Epithelial cell of proximal tubule (primary cell): ENCODE results near the gene ABITRAM. TPM values are rescaled to one million over a fixed set of nuclear protein-coding genes. Genes with fewer than 3 reads are reported as not detected.

Experiments
- DNase-seq: peaks from one replicate; pipeline ENCODE4 v3.0.0-alpha.2; 2011; ENCODE audit warnings: low read depth
- H3K4me3 ChIP-seq: 2 replicates; pipeline ENCODE4 v1.5.1; 2011; ENCODE audit warnings: low read depth, mild to moderate bottlenecking, low read length
- total RNA-seq: library from RNA; depleted of rRNA; stranded (reverse); fragments of >200 nt; gene quantifications from 2 replicates; pipeline ENCODE4 v1.2.3, GENCODE V29; 2015
- TF ChIP-seq, protein P1 (sequence below): conservative IDR thresholded peaks from 2 replicates; pipeline ENCODE4 v1.5.1; 2012; ENCODE audit warnings: low read depth, mild to moderate bottlenecking, low read length

ABITRAM gene
- total RNA-seq, 1 donor from 2014 or later, result 2.7 TPM

DNA sequence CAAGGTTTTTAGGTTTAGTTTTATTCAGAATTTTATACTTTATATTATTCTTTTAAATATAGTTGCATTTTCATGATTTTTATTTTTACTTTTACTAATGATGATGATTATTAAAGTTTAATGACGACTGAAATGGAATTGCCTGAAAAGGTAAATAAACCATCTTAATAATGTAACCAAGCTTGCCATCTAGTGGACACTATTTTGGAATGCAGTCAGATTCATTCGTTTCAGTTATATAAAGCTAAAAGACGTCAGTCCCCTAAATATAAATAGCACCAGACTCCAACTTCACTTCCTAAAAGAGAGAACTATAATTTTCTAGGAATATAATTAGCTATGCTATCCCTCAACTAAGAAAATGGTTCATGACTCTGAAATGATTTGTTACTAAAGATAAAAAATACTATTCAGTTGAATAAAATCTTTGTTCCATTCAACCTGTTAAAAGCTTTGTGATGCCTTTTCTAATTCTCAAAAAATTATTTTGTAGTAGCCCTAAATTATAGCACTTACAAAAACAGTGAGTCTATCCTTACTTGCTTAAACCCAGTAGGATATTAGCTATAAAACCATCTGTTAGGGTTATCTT, 19.9 kb downstream of the ABITRAM start:
- DNase-seq, result no peak
- no peak overlapping the region for H3K4me3 ChIP-seq
- TF ChIP-seq, protein P1, sequence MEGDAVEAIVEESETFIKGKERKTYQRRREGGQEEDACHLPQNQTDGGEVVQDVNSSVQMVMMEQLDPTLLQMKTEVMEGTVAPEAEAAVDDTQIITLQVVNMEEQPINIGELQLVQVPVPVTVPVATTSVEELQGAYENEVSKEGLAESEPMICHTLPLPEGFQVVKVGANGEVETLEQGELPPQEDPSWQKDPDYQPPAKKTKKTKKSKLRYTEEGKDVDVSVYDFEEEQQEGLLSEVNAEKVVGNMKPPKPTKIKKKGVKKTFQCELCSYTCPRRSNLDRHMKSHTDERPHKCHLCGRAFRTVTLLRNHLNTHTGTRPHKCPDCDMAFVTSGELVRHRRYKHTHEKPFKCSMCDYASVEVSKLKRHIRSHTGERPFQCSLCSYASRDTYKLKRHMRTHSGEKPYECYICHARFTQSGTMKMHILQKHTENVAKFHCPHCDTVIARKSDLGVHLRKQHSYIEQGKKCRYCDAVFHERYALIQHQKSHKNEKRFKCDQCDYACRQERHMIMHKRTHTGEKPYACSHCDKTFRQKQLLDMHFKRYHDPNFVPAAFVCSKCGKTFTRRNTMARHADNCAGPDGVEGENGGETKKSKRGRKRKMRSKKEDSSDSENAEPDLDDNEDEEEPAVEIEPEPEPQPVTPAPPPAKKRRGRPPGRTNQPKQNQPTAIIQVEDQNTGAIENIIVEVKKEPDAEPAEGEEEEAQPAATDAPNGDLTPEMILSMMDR, result peak; percentile 66

DNA sequence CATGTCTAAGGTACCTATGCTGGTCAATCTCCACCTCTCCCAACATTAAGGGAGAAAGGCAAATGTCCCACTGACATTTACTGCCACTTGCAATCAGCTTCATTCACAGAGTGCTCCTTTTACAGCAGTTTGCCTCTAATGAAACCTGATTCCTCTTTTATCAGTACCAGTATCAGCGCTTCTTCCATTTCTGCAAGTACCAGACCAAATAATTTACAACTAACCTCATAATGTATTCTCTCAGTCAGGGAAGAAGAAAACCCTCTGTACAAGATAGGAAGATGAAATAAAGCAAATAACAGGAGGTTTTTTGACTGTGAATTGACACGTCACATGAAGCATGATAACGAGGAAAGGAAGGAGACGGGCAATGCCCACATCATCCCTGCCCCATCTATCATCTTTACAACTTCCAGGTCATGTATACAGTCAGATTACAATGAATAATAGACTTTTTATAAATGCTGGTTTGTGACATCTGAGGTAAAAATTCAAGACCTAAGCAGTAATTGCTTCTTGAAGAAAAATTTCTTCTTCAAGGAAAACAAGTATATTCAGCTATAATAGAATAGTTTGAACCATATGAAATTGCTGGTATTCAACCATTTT, 21.9 kb downstream of the ABITRAM start:
- TF ChIP-seq, protein P1, result no peak

GRCh38 chr9:108956631-108957026, 22.4 kb downstream of the ABITRAM start:
- no peak for DNase-seq
- TF ChIP-seq, protein P1, result no peak
- H3K4me3 ChIP-seq, result no peak overlapping the region

More for the DNA sequence above, 21.9 kb downstream of the ABITRAM start:
- no peak overlapping the region for H3K4me3 ChIP-seq
- no peak for DNase-seq

DNA sequence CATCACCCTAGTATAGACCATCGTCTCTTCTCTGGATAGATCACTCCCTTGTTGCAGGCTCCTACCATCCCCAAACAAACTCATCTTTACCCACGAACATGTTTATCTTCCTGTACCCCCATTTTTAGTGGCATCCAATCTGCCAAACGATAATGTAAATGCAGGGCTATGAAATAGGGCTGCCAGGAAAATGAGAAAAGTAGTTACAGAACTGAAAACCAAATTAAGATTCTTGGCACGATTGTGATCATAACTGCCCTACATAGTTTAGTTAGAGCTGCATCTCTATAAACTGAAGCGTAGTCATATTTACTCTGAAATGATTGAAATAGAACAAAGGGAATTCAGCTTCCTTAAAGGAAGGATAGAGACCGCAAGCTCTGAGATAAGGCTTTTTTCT, 26.1 kb downstream of the ABITRAM start:
- H3K4me3 ChIP-seq, result no peak overlapping the region
- TF ChIP-seq, protein P1, result no peak
- no peak for DNase-seq

- TF ChIP-seq, protein P1, result no peak
- DNase-seq, result no peak
- H3K4me3 ChIP-seq, result no peak overlapping the region
Measured at GRCh38 chr9:108961151-108961550, 27.0 kb downstream of the ABITRAM start.

DNA sequence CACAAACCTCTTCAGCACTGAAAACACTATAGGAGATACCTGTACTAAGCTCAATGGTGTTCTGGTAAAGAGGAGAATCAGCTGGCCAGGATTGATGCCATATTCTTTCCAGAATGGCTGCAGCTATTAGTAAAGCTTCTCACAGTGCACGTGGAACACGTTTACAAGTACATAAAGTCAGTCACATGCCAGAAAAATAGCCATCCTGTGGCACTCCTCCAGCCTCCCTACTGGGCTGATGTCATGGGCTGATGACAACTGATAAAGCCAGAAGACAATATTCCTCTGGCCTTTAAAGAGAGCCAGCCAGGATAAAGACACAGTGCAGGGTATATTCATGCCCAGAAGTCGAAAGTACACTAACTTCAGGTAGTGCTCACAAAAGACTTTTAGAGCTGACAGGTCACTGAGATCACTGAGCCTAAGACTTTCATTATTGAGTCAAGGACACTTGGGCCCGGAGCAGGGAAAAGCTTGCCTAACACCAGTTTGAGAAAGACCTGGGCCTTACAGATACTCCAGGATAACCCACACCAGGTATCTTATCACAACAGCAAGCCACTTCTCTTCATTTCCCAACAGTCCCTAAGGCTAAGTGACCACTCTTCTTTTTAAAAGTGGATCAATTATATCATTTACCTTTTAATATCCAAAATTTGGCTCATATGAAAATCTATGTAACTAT, 29.4 kb downstream of the ABITRAM start:
- DNase-seq, result no peak
- TF ChIP-seq, protein P1, result no peak
- H3K4me3 ChIP-seq, result no peak overlapping the region
